ENCODE results near the gene TUG1. TPM values are rescaled to one million over a fixed set of nuclear protein-coding genes. Genes with fewer than 3 reads are reported as not detected.

TUG1 gene
- total RNA-seq, 1 donor = 74.6 TPM

- H3K4me1 ChIP-seq (ENCODE audit: insufficient read depth, low read length) = no peaks in the 10 kb centered on the region
- H3K27ac ChIP-seq (ENCODE audit: low read depth, low read length) = no peak overlapping the region
- H3K9me3 ChIP-seq (ENCODE audit: low read depth, low read length) = no peaks in the 10 kb centered on the region
- H3K4me3 ChIP-seq (ENCODE audit: insufficient read depth, low read length) = no peak overlapping the region
- no peaks in the 10 kb centered on the region for H3K79me2 ChIP-seq (ENCODE audit: insufficient read depth, low read length)
- H2AFZ ChIP-seq (ENCODE audit: low read length) = no peak overlapping the region
- peaks cover 3% of the 10 kb centered on the region for H4K20me1 ChIP-seq (ENCODE audit: insufficient read depth, low read length)
- H3K27me3 ChIP-seq (ENCODE audit: insufficient read depth, low read length) = no peaks in the 10 kb centered on the region
- no peak overlapping the region for H3K4me2 ChIP-seq (ENCODE audit: insufficient read depth, low read length)
- DNase-seq (ENCODE audit: insufficient read length, low spot score, missing footprints) = no peak
- H3K36me3 ChIP-seq (ENCODE audit: insufficient read depth, low read length) = peaks cover 94% of the 10 kb centered on the region
- TF ChIP-seq CTCF (IDR thresholded peaks at IDR 0.05; ENCODE audit: extremely low read depth, low read depth, low read length) = no peak
Observed at GRCh38 chr22:30941363-30941740, 27.7 kb upstream of the TUG1 start.

- Histone ChIP-seq H3K79me2 (ENCODE audit: insufficient read depth, low read length) (no peaks in the 10 kb centered on the region), H3K9me3 (ENCODE audit: low read depth, low read length) (no peaks in the 10 kb centered on the region), H3K27me3 (ENCODE audit: insufficient read depth, low read length) (no peaks in the 10 kb centered on the region), H3K27ac (ENCODE audit: low read depth, low read length) (no peak overlapping the region), H3K4me3 (ENCODE audit: insufficient read depth, low read length) (no peak overlapping the region), H3K36me3 (ENCODE audit: insufficient read depth, low read length) (peaks cover 91% of the 10 kb centered on the region), H3K4me1 (ENCODE audit: insufficient read depth, low read length) (peaks cover 5% of the 10 kb centered on the region), H4K20me1 (ENCODE audit: insufficient read depth, low read length) (peaks cover 12% of the 10 kb centered on the region), H2AFZ (ENCODE audit: low read length) (no peak overlapping the region), H3K4me2 (ENCODE audit: insufficient read depth, low read length) (no peak overlapping the region)
- TF ChIP-seq CTCF (IDR thresholded peaks at IDR 0.05; ENCODE audit: extremely low read depth, low read depth, low read length) = no peak
- no peak for DNase-seq (ENCODE audit: insufficient read length, low spot score, missing footprints)
Observed at GRCh38 chr22:30943368-30943767, 25.7 kb upstream of the TUG1 start.

GRCh38 chr22:30944986-30945385 lies 24.1 kb upstream of the TUG1 start:
- H3K36me3 ChIP-seq (ENCODE audit: insufficient read depth, low read length) = peaks cover 89% of the 10 kb centered on the region

GRCh38 chr22:30945653-30946052 lies 23.4 kb upstream of the TUG1 start:
- H3K9me3 ChIP-seq (ENCODE audit: low read depth, low read length) = no peaks in the 10 kb centered on the region
- no peak overlapping the region for H3K4me3 ChIP-seq (ENCODE audit: insufficient read depth, low read length)
- peaks cover 12% of the 10 kb centered on the region for H4K20me1 ChIP-seq (ENCODE audit: insufficient read depth, low read length)
- no peak for TF ChIP-seq CTCF (IDR thresholded peaks at IDR 0.05; ENCODE audit: extremely low read depth, low read depth, low read length)
- H3K36me3 ChIP-seq (ENCODE audit: insufficient read depth, low read length) = peaks cover 88% of the 10 kb centered on the region
- no peaks in the 10 kb centered on the region for H3K79me2 ChIP-seq (ENCODE audit: insufficient read depth, low read length)
- H3K27ac ChIP-seq (ENCODE audit: low read depth, low read length) = no peak overlapping the region
- H2AFZ ChIP-seq (ENCODE audit: low read length) = no peak overlapping the region
- DNase-seq (ENCODE audit: insufficient read length, low spot score, missing footprints) = no peak
- peaks cover 15% of the 10 kb centered on the region for H3K4me1 ChIP-seq (ENCODE audit: insufficient read depth, low read length)
- H3K27me3 ChIP-seq (ENCODE audit: insufficient read depth, low read length) = no peaks in the 10 kb centered on the region
- H3K4me2 ChIP-seq (ENCODE audit: insufficient read depth, low read length) = no peak overlapping the region

More at GRCh38 chr22:30944986-30945385, 24.1 kb upstream of the TUG1 start:
- H3K9me3 ChIP-seq (ENCODE audit: low read depth, low read length) = no peaks in the 10 kb centered on the region
- no peak overlapping the region for H3K27ac ChIP-seq (ENCODE audit: low read depth, low read length)
- no peak overlapping the region for H2AFZ ChIP-seq (ENCODE audit: low read length)
- no peak for DNase-seq (ENCODE audit: insufficient read length, low spot score, missing footprints)
- H3K4me2 ChIP-seq (ENCODE audit: insufficient read depth, low read length) = no peak overlapping the region
- H3K4me1 ChIP-seq (ENCODE audit: insufficient read depth, low read length) = peaks cover 15% of the 10 kb centered on the region
- no peaks in the 10 kb centered on the region for H3K79me2 ChIP-seq (ENCODE audit: insufficient read depth, low read length)
- no peak for TF ChIP-seq CTCF (IDR thresholded peaks at IDR 0.05; ENCODE audit: extremely low read depth, low read depth, low read length)
- H4K20me1 ChIP-seq (ENCODE audit: insufficient read depth, low read length) = peaks cover 12% of the 10 kb centered on the region
- H3K4me3 ChIP-seq (ENCODE audit: insufficient read depth, low read length) = no peak overlapping the region
- H3K27me3 ChIP-seq (ENCODE audit: insufficient read depth, low read length) = no peaks in the 10 kb centered on the region

All from osteoblast (primary cell).